GM19455 (cell line): Measurements from ENCODE around the gene VRK2.
"Not testable (repeated sequence)": the region's sequence is repeated elsewhere in the genome, so short reads cannot be mapped to it uniquely, and the experiment has no call there.

ENCODE experiments used
- ATAC-seq: cut with Tn5 transposase; IDR thresholded peaks from one replicate; pipeline ENCODE4 v1.9.1; 2021; ENCODE audit not compliant: unreplicated experiment

VRK2 gene

GRCh38 chr2:58106896-58107295, 60.3 kb downstream of the VRK2 start:
- no peak for ATAC-seq

GRCh38 chr2:58107803-58108710, 61.5 kb downstream of the VRK2 start:
- no peak for ATAC-seq

DNA sequence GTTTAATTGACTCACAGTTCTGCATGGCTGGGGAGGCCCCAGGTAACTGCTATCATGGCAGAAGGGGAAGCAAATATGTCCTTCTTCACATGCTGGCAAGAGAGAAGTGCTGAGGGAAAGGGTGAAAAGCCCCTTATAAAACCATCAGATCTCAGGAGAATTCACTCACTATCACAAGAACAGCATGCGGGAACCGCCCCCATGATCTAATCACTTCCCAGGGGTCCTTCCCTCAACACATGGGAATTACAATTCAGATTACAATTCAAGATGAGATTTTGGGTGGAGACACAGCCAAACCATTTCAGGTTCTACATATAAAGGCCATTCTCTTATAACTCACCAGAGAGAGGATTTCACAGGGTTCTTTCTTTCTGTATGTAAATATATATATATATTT, 62.9 kb downstream of the VRK2 start:
- no peak for ATAC-seq

DNA sequence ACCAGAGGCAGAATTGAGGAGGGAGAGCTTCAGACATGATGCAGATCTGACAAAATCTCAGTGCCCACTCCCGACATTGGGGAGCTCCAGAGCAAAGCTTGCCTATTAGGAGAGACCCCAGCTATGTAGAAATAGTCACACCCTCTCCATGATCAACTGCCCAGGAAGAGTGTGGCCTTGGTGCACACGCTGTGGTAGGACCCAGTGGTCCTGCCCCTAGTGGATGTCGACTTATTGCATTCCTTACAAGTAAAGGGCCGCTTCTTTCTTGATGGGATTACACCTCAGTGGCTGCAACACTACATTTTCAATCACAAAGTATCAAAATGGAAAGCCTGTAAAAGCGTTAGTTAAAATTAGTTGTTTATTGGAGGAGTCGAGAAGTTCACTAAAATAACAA, 64.2 kb downstream of the VRK2 start:
- no peak for ATAC-seq

GRCh38 chr2:58113563-58113962, 67.0 kb downstream of the VRK2 start:
- ATAC-seq, result not testable (repeated sequence)

- ATAC-seq, result no peak
Measured at GRCh38 chr2:58120626-58121229, 74.1 kb downstream of the VRK2 start.

GRCh38 chr2:58122040-58122439, 75.4 kb downstream of the VRK2 start:
- ATAC-seq, result no peak

DNA sequence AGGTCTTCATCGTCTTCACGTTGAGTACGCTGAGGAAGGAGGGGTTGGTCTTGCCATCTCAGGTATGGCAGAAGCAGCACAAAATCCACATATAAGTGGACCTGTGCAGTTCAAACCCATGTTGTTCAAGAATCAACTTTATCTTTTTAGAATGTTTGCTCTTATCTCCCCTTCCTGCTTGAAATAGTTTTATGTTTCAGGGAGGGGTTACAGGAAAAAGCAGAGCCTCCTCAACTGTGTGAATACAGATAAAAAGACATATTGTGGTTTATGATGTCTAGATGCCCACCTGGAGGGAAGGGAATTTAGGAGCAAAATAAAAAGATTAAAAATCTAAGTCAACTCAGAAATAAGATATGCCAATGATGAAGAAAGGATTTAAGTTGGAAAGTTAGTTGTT, 75.9 kb downstream of the VRK2 start:
- ATAC-seq, result no peak

GRCh38 chr2:58127111-58127510, 80.5 kb downstream of the VRK2 start:
- no peak for ATAC-seq

GRCh38 chr2:58130238-58130637, 83.6 kb downstream of the VRK2 start:
- no peak for ATAC-seq

DNA sequence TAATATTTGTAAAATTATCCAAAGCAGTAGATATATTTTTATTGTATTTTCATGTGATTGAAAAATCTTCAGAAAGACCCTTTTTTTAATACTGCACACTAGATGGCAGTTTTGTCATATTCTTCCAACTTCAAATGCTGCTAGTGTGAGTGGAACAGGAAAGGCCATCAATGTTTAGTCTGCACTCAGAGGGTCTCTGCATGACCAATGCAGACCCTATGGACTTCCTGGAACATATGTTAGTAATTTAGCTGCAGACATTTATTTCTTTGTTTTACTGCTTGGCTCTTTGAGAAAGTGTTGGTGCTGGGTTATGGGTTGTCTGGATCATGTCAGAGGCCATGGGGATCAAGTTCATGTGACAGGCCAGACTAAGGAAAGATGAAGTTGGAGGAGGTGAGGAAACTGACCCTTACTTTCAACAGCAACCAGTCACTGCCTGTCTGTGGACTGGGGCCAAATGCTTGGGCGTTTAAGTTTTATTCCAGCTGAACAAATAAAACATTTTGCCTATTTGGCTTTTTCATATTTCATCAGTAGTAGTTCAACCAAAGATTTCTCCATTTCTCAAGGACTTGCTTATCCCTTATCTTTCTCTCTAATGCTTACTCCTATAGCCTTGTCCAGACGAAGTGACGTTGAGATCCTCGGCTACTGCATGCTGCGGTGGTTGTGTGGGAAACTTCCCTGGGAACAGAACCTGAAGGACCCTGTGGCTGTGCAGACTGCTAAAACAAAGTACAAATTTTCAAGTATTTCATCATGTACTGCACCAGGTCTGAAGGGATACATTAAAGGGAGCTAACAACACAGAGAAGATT, 84.8 kb downstream of the VRK2 start:
- ATAC-seq, result no peak

DNA sequence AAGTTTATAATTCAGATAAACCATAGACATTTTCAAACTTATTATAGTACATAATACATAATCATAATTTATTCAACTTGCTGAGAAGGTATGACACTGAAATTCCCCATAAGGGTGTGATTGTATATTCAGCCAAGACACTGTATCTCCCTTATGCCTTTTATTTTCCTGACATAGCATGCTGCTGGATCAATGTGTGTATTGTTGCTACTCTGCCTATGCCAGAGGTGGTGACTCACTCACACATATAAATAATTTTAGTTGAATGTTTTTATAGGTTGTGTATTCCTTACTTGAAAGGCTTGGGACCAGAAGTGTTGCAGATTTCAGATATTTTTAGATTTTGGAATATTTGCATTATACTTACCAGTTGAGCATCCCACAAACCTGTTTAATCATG, 86.8 kb downstream of the VRK2 start:
- no peak for ATAC-seq

- ATAC-seq, result no peak
Measured at GRCh38 chr2:58135861-58136260, 89.3 kb downstream of the VRK2 start.

- no peak for ATAC-seq
Measured at GRCh38 chr2:58137221-58137620, 90.6 kb downstream of the VRK2 start.

GRCh38 chr2:58137856-58138255, 91.2 kb downstream of the VRK2 start:
- no peak for ATAC-seq

- ATAC-seq, result no peak
Measured at GRCh38 chr2:58138396-58139030, 91.9 kb downstream of the VRK2 start.

- ATAC-seq, result no peak
Measured at GRCh38 chr2:58140508-58141072, 94.0 kb downstream of the VRK2 start.

DNA sequence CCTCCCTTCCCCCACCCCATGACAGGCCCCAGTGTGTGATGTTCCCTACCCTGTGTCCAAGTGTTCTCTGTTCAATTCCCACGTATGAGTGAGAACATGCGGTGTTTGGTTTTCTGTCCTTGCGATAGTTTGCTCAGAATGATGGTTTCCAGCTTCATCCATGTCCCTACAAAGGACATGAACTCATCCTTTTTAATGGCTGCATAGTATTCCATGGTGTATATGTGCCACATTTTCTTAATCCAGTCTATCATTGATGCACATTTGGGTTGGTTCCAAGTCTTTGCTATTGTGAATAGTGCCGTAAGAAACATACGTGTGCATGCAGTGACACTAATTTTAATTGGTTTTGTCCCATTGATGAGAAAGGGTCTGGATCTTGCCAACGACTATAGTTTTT, 99.2 kb downstream of the VRK2 start:
- ATAC-seq, result not testable (repeated sequence)

DNA sequence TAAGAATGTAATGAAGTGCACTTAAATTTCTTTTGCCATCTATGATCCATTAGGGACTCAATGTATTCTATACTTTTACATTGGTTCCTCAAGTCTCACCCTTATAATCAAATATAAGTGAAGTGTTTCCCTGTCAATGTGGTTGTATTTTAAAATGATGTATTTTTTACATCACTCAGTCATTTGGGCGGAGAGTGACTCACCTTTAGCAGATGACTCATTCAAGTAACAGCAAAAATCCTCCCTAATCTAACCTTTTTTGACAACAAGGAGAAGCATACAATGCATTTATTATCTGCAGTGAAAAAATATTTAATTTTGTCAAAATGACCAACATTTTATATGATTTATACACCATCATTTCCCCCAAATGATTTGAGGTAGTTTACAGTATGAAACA, 100.1 kb downstream of the VRK2 start:
- ATAC-seq, result no peak

DNA sequence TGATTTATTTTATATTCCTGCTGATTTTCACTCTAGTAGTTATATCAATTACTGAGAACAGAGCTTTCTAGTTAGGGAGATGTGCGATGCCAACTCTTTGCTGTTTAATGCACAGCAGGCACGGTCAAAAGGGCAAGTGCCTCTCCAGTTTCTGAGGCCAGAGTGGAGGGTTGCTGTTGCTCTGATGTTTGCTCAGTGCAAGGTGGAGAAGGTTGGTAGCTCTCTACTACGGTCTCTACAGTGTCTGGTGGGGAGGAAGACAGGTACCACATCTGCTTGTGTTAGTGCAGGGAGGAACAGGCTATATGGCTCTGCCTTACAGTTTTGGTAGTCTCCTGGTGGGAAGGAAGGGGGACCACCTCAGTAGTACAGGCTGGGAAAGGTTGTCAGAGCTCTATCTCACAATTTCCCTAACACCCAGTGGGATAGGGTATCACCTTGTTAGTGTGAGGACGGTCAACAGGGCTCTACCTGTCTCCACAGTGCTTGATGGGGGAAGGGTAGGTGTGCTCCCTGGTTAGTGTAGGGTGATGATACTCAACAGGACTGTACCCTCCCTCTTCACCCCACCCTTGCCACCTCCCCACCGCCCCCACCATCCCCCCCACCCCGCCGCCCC, 108.7 kb downstream of the VRK2 start:
- no peak for ATAC-seq
